GM20000 (cell line): ENCODE results near the gene CRB2.

ENCODE experiments used
- DNase-seq: peaks from one replicate; pipeline ENCODE4 v3.0.0; 2012; ENCODE audit warnings: low spot score
- TF ChIP-seq, protein P1 (sequence below): IDR thresholded peaks from 2 replicates; pipeline ENCODE4 v1.5.1; 2012; ENCODE audit warnings: mild to moderate bottlenecking, control low read depth; ENCODE audit errors: extremely low read depth, missing control alignments

Gene CRB2

DNA sequence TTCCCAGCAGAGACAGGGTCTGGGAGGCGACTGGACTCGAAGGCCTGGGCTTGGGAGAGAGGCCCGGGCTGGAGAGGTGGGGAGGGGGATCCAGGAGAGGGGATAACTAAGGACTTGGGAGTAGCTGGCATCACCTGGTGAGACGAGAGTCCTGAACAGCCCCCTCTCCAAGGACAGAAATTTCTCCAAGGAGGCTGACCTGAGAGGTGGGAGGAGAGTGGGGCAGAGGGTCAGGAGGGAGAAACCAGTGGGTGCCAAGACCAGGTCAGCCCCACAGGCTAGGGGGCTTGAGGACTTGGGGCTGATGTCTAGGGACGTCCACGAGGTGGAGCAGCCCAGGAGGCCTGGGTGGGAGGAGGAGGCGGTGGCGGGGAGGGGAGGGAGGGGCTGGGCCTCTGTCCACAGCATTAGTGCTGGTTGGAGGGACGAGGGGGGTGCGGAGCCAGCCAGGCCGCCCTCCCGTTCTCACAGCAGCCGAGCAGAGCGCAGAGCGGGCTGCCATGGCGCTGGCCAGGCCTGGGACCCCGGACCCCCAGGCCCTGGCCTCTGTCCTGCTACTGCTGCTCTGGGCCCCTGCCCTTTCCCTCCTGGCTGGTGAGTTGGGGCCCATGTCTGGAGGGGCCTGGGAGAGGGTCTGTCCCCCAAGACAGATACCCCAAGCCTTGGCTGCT is at the start of gene CRB2:
CRB2 (plus strand) TSS at position 437 of the 671 bp plus-strand sequence; CDS start at position 501, 64 bp downstream.
- TF ChIP-seq, protein P1, sequence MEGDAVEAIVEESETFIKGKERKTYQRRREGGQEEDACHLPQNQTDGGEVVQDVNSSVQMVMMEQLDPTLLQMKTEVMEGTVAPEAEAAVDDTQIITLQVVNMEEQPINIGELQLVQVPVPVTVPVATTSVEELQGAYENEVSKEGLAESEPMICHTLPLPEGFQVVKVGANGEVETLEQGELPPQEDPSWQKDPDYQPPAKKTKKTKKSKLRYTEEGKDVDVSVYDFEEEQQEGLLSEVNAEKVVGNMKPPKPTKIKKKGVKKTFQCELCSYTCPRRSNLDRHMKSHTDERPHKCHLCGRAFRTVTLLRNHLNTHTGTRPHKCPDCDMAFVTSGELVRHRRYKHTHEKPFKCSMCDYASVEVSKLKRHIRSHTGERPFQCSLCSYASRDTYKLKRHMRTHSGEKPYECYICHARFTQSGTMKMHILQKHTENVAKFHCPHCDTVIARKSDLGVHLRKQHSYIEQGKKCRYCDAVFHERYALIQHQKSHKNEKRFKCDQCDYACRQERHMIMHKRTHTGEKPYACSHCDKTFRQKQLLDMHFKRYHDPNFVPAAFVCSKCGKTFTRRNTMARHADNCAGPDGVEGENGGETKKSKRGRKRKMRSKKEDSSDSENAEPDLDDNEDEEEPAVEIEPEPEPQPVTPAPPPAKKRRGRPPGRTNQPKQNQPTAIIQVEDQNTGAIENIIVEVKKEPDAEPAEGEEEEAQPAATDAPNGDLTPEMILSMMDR: no peak
- no peak for DNase-seq

DNA sequence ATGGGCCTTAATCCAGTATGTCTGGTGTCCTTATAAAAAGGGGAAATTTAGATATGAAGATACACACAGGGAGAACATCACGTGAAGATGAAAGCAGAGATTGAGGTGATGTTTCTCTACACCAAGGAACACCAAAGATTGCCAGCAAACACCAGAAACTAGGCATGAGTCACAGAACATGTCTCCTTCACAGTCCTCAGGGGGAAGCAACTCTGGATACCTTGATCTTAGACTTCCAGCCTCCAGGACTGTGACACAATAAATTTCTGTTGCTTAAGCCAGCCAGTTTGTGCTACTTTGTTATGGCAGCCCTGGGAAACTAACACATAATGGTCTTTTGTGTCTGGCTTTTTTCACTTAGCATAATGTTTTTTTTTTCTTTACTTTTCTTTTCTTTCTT is 46.4 kb upstream of the CRB2 start:
- DNase-seq: no peak
- TF ChIP-seq, protein P1: no peak

DNA sequence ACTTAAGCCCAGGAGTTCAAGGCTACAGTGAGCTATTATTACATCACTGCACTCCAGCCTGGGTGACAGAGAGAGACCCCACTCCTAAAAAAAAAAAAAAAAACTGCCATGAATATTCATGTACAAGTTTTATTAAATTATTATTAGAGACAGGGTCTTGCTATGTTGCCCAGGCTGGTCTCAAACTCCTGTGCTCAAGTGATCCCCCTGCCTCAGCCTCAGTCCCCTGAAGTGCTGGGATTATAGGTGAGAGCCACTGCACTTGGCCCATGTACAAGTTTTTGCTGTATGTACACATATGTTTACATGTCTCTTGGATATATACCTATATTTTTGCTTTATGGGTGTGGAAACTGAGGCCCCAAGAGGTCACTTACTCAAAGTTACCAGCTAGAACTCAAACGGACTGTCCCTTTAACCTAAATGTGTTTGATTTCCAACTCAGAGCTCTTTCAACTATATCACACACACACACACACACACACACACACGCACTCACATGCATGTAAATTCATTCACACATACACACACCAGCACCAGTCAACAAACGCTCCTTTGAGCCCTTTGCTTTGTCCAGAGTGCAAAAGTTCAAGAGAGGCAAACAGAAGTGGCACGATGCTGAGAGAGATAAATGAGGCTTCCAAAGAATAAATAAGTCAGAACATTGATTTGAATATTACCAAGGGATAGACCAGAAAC is 45.3 kb upstream of the CRB2 start:
- DNase-seq: no peak
- TF ChIP-seq, protein P1: no peak

DNA sequence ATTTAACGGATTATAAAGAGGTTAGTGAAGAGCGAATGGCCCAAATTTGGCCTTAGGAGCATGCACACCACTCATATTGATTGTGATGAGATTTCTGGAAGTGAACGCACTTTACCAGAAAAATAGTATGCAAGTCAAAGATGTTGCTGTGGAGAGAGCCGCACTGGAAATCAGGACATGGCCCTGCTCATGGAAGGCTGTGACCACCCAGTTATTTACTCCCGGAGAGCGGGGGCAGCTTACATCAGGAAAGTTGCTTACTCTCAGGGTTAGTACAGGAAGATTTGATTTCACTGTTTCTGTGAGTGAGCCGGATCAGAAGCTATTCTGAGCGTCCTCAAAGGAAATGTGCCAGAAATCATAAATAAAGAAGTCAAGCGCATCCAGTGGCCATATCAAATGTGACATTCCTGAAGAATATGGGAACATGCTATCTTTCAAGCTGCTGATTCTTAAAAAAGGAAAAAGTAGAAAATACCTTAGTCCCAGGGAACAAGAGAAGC is 44.7 kb upstream of the CRB2 start:
- TF ChIP-seq, protein P1: no peak
- DNase-seq: no peak

DNA sequence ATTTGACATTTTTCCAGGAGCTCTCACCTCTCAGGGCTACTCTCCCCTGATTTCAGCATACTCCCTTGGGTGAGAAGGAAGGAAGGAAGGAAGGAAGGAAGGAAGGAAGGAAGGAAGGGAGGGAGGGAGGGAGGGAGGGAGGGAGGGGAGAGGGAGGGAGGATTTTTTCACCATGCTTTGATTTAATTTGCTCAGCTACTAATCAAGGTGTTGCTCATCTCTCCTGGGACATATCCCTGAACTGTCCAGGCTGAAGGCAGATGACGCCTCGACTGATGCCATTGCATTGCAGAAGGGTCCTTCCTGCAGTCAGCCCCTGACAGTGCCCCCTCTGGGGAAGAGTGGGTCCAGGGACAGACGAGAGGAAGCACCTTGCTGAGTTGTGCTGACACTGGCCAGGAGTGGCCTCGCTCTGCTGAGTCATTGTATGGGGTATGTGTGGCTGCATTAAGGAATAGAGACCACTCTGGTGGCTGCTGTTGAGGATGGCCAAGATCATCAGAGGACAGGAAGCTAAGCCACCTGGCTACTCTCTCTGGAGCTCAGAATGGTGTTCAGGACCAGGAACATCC is 43.6 kb upstream of the CRB2 start:
- DNase-seq: no peak
- TF ChIP-seq, protein P1: no peak

DNA sequence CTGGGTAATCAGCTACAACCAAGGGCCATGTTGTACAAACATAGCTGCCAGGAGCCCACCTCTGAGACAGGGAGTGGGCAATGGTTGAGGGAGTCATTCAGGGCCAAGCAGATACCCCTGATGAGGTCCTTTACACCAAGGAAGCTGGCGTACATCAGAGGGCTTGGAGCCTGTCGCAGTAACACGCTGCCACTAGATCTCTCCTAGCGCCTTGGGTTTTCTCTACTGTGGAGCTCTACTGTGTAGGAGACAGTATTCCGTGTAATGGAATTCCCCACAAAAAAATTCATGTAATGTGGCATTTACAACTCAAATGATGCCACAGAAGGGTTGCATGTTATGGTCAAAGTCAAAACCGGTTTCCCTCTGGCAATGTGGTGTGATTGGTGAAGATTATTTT is 41.4 kb upstream of the CRB2 start:
- DNase-seq: no peak
- TF ChIP-seq, protein P1: no peak

DNA sequence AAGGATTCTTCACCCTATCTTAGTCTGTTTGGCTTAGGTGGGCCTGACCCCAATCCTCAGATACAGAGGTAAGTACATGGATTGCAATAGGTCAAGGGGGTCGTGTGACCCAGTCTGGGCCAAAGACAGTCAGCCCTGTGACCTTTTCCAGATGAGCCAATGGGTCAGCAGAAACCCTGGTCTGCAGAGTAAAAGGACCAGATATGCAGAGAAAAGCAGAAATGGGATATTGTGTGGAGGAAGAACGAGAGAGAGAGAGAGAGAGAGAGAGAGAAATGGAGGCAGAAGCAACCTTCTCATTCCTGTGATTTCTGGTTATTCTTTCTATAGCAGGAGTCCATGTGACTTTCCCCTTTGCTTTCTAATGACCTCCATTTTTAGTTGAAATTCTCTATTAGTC is 40.4 kb upstream of the CRB2 start:
- DNase-seq: no peak
- TF ChIP-seq, protein P1: no peak
